WTC11 (cell line): Measurements from ENCODE around the gene LPAR2.

Experiments used
- ATF2 ChIP-seq: sonication (generic); formaldehyde crosslinking; IDR thresholded peaks from 2 replicates; pipeline ENCODE4 v1.8.1; 2022; ENCODE audit warnings: low read depth, missing genetic modification reagents, borderline replicate concordance
- CBFB ChIP-seq: sonication (generic); formaldehyde crosslinking; IDR thresholded peaks from 2 replicates; pipeline ENCODE4 v1.8.1; 2022; ENCODE audit warnings: mild to moderate bottlenecking, low read depth, missing genetic modification reagents
- IRF2 ChIP-seq: sonication (generic); formaldehyde crosslinking; IDR thresholded peaks from 2 replicates; pipeline ENCODE4 v1.8.0; 2022; ENCODE audit warnings: low read depth, missing genetic modification reagents, borderline replicate concordance
- JUN ChIP-seq: sonication (generic); formaldehyde crosslinking; IDR thresholded peaks from 2 replicates; pipeline ENCODE4 v1.8.0; 2023; ENCODE audit warnings: mild to moderate bottlenecking, missing genetic modification reagents
- NFYB ChIP-seq: sonication (generic); formaldehyde crosslinking; conservative IDR thresholded peaks from 2 replicates; pipeline ENCODE4 v1.8.0; 2022; ENCODE audit warnings: low read depth, missing genetic modification reagents
- NR2C2 ChIP-seq: sonication (generic); formaldehyde crosslinking; IDR thresholded peaks from 2 replicates; pipeline ENCODE4 v1.8.0; 2022; ENCODE audit warnings: mild to moderate bottlenecking, missing genetic modification reagents
- PREB ChIP-seq: sonication (generic); formaldehyde crosslinking; IDR thresholded peaks from 2 replicates; pipeline ENCODE4 v1.8.1; 2022; ENCODE audit warnings: mild to moderate bottlenecking, missing genetic modification reagents, moderate library complexity, borderline replicate concordance
- SP1 ChIP-seq: sonication (generic); formaldehyde crosslinking; conservative IDR thresholded peaks from 2 replicates; pipeline ENCODE4 v1.8.1; 2022; ENCODE audit warnings: missing genetic modification reagents
- ZNF121 ChIP-seq: sonication (generic); formaldehyde crosslinking; IDR thresholded peaks from 2 replicates; pipeline ENCODE4 v1.8.0; 2023; ENCODE audit warnings: missing genetic modification reagents
- ZNF232 ChIP-seq: sonication (generic); formaldehyde crosslinking; IDR thresholded peaks from 2 replicates; pipeline ENCODE4 v1.8.0; 2022; ENCODE audit warnings: mild to moderate bottlenecking, missing genetic modification reagents
- ZNF317 ChIP-seq: sonication (generic); formaldehyde crosslinking; IDR thresholded peaks from 2 replicates; pipeline ENCODE4 v1.8.1; 2023; ENCODE audit warnings: low read depth, mild to moderate bottlenecking, moderate library complexity, missing genetic modification reagents, borderline replicate concordance
- TF ChIP-seq, protein P1 (sequence below): sonication (generic); formaldehyde crosslinking; IDR thresholded peaks from 2 replicates; pipeline ENCODE4 v1.8.0; 2022; ENCODE audit warnings: mild to moderate bottlenecking, missing genetic modification reagents
- TF ChIP-seq, protein P2 (sequence below): fragments of 200-600 bp; IDR thresholded peaks from 2 replicates; pipeline ENCODE4 v1.8.0; 2022; ENCODE audit warnings: antibody characterized with exemption
- TF ChIP-seq, protein P3 (sequence below): sonication (generic); formaldehyde crosslinking; IDR thresholded peaks from 2 replicates; pipeline ENCODE4 v1.8.1; 2023; ENCODE audit warnings: mild to moderate bottlenecking, moderate library complexity, missing genetic modification reagents

GRCh38 chr19:19602136-19602712 lies 25.8 kb downstream of the LPAR2 start:
- TF ChIP-seq, protein P1, sequence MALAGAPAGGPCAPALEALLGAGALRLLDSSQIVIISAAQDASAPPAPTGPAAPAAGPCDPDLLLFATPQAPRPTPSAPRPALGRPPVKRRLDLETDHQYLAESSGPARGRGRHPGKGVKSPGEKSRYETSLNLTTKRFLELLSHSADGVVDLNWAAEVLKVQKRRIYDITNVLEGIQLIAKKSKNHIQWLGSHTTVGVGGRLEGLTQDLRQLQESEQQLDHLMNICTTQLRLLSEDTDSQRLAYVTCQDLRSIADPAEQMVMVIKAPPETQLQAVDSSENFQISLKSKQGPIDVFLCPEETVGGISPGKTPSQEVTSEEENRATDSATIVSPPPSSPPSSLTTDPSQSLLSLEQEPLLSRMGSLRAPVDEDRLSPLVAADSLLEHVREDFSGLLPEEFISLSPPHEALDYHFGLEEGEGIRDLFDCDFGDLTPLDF (CRISPR knock-in tag), result no peak
- TF ChIP-seq IRF2, result no peak
- TF ChIP-seq, protein P2, sequence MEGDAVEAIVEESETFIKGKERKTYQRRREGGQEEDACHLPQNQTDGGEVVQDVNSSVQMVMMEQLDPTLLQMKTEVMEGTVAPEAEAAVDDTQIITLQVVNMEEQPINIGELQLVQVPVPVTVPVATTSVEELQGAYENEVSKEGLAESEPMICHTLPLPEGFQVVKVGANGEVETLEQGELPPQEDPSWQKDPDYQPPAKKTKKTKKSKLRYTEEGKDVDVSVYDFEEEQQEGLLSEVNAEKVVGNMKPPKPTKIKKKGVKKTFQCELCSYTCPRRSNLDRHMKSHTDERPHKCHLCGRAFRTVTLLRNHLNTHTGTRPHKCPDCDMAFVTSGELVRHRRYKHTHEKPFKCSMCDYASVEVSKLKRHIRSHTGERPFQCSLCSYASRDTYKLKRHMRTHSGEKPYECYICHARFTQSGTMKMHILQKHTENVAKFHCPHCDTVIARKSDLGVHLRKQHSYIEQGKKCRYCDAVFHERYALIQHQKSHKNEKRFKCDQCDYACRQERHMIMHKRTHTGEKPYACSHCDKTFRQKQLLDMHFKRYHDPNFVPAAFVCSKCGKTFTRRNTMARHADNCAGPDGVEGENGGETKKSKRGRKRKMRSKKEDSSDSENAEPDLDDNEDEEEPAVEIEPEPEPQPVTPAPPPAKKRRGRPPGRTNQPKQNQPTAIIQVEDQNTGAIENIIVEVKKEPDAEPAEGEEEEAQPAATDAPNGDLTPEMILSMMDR, result no peak
- TF ChIP-seq NR2C2 (CRISPR knock-in tag), result no peak
- TF ChIP-seq JUN (CRISPR knock-in tag), result no peak
- TF ChIP-seq PREB (CRISPR knock-in tag), result no peak
- TF ChIP-seq, protein P3, sequence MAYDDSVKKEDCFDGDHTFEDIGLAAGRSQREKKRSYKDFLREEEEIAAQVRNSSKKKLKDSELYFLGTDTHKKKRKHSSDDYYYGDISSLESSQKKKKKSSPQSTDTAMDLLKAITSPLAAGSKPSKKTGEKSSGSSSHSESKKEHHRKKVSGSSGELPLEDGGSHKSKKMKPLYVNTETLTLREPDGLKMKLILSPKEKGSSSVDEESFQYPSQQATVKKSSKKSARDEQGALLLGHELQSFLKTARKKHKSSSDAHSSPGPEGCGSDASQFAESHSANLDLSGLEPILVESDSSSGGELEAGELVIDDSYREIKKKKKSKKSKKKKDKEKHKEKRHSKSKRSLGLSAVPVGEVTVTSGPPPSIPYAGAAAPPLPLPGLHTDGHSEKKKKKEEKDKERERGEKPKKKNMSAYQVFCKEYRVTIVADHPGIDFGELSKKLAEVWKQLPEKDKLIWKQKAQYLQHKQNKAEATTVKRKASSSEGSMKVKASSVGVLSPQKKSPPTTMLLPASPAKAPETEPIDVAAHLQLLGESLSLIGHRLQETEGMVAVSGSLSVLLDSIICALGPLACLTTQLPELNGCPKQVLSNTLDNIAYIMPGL (CRISPR knock-in tag), result no peak
- no peak for TF ChIP-seq ATF2
- no peak for TF ChIP-seq ZNF232 (CRISPR knock-in tag)
- TF ChIP-seq ZNF121 (CRISPR knock-in tag), result peak; percentile 74; the same call in 1 of the 2 replicates
- TF ChIP-seq SP1 (CRISPR knock-in tag), result no peak
- no peak for TF ChIP-seq CBFB
- TF ChIP-seq ZNF317 (CRISPR knock-in tag), result no peak
- no peak for TF ChIP-seq NFYB (CRISPR knock-in tag)
